ENCODE data around the gene SMIM29.

- TF ChIP-seq, protein P1, sequence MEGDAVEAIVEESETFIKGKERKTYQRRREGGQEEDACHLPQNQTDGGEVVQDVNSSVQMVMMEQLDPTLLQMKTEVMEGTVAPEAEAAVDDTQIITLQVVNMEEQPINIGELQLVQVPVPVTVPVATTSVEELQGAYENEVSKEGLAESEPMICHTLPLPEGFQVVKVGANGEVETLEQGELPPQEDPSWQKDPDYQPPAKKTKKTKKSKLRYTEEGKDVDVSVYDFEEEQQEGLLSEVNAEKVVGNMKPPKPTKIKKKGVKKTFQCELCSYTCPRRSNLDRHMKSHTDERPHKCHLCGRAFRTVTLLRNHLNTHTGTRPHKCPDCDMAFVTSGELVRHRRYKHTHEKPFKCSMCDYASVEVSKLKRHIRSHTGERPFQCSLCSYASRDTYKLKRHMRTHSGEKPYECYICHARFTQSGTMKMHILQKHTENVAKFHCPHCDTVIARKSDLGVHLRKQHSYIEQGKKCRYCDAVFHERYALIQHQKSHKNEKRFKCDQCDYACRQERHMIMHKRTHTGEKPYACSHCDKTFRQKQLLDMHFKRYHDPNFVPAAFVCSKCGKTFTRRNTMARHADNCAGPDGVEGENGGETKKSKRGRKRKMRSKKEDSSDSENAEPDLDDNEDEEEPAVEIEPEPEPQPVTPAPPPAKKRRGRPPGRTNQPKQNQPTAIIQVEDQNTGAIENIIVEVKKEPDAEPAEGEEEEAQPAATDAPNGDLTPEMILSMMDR (optimal IDR thresholded peaks at IDR 0.05 in 1 of 3, IDR thresholded peaks at IDR 0.05 in 1 of 3, conservative IDR thresholded peaks at IDR 0.05 in 1 of 3; ENCODE audit: extremely low read depth in 1 of 3, insufficient read depth in 2 of 3, low read length in 3 of 3) = no peak
- TF ChIP-seq EZH2 (IDR thresholded peaks at IDR 0.05; ENCODE audit: low read length) = no peak
Measured at GRCh38 chr6:34231566-34232336, 17.1 kb downstream of the SMIM29 start.
